Measurements from ENCODE around the gene CDK14. TPM values are rescaled to one million over a fixed set of nuclear protein-coding genes. Genes with fewer than 3 reads are reported as not detected.
A peak's percentile ranks its signal among the peaks of the same experiment; 100 is the strongest.

CDK14 gene
- total RNA-seq, 1 donor from 2014 or later = 77.9 TPM

DNA sequence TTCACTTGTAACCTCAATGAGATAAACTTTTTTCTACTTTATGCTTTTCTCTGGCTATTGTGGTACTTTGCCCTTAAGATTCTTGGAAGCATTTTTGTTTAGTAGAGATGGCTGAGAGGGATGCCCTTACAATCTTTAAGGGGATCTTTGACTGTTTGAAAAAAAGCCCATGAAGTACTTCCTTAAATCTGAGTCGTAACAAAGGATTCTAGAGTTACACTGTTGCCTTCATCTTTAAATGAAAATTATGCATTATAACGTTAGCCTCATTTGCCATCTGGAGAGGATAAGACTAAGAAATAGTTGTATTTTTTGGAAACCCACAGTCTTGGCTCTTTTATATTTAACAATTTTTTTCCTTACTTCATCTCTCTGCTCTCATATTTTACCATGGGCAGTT lies 630.3 kb downstream of the CDK14 start:
- FAIRE-seq = no peak
- DNase-seq (ENCODE audit: low spot score in 2 of 2) = no peak

DNA sequence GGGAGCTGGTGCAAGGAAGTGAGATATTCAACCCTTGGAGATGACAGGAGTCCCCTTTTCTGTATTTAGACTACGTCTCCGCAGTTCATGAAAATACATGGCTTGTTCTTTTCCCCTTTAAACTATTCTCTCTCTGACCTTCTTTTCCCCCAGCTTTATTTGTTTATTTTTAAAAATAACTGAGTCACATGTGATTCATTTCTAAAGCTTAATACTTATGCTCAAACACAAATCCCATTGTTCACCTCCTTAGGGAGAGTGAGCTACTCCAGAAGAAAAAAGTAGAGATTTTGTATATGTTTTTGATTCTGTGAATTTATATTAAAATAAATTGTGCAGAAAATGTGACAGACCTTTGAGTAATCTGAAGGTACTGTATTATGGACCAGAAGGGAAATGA lies 632.2 kb downstream of the CDK14 start:
- DNase-seq (ENCODE audit: low spot score in 2 of 2) (no peak), FAIRE-seq (no peak)

DNA sequence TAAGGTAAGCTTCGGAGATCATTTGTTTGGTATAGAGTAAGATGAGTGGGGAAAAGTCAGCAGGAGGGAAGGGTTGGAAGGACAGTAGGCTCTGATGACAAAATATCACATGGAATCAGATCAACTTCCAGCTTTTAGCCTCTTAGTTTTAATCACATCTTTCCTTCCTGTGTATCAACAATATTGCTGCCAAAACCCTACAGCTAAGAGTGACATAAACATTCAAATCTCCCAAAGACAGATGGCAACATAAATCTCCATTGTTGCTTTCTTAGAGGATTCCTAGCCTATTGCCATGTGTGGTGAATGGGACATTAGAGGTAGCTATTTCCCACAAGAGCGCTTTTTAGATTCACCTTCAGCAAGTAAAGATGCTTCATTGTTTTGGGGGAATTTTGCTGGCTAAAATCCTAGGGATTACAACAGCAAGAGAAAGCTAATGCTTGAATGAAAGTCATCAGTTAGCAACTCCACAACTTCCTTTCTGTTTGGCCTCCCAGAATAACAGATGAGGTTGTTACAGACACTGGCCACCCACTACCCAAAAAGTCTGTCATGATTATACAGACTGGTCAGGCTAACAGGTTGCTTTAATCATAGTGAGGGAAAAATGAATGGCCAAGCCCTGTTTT lies 632.9 kb downstream of the CDK14 start:
- FAIRE-seq = no peak

DNA sequence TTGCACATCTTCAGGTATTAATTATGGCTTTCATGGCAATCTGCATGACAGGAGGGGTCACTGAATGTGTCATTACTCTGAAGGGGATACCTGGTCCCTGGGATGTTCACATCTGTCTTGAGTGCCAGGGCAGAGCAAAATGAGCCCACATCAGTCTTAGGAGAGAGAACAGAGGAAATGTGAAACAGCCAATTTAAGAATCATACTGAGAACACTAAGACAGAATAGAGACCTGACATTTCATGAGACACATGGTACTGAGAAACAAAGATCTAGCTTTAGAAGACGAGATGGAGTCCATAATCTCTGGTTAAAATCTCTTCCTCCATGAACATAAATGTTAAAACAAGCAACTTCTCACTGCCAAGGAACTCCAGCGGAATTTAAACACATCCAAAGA lies 634.0 kb downstream of the CDK14 start:
- DNase-seq (ENCODE audit: low spot score in 2 of 2) = no peak
- FAIRE-seq = no peak

More for the DNA sequence above, 632.9 kb downstream of the CDK14 start:
- no peak for DNase-seq (ENCODE audit: low spot score in 2 of 2)

GRCh38 chr7:91230503-91230902 lies 634.4 kb downstream of the CDK14 start:
- DNase-seq (ENCODE audit: low spot score in 2 of 2) = no peak
- no peak for FAIRE-seq

GRCh38 chr7:91233212-91233611 lies 637.1 kb downstream of the CDK14 start:
- no peak for FAIRE-seq
- DNase-seq (ENCODE audit: low spot score in 2 of 2) = peak in 1 of 2 donors; percentile 16

DNA sequence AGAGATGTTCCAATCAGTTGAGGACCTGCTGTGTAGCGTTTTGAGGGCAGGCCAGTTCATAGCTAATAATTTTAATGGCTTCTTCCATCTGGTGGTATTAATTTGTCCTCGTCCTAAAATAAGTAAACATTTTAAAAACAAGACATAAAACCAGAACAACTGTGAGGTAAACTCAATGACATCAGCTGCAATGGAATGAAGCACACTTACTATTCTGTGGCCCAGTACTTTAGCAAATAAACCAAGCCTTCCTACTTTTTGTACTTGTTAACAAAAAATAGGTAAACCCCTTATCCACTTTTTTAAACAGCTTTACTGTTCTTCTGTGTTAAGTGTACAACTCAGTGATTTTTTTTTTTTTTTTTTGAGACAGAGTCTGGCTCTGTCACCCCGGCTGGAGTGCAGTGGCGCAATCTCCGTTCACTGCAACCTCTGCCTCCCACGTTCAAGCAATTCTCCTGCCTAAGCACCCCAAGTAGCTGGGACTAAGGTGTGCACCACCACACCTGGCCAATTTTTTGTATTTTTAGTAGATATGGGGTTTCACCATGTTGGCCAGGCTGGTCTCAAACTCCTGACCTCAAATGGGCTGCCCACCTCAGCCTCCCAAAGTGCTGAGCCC lies 639.2 kb downstream of the CDK14 start:
- no peak for FAIRE-seq
- no peak for DNase-seq (ENCODE audit: low spot score in 2 of 2)

GRCh38 chr7:91239171-91239604 lies 643.1 kb downstream of the CDK14 start:
- FAIRE-seq = no peak

GRCh38 chr7:91239772-91240171 lies 643.7 kb downstream of the CDK14 start:
- DNase-seq (ENCODE audit: low spot score in 2 of 2) (no peak), FAIRE-seq (no peak)

More at GRCh38 chr7:91239171-91239604, 643.1 kb downstream of the CDK14 start:
- no peak for DNase-seq (ENCODE audit: low spot score in 2 of 2)

DNA sequence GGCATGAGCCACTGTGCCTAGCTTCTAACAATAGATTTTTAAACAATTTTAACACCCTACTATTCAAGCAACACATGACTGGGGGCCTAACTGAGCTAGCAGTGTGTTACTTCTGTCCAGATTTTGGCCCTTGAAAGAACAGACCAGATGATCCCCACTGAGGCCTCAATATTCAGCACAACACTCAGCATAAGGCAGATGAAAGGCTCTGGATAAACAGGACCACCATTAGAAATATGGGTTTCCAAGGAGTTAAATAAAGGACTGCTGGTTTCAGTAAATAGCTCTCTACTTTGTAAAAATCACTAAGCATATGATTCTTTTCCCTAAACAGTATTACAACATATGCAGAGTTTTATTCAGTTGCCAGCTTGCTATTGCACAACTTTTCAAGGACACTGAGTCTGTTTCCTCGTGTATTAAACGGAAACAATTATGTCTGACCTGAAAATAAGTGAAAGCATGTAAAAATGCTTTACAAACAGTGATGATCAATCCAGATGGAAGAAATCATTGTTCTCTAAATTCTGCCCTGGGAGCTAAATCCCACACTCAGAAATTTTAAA lies 644.3 kb downstream of the CDK14 start:
- no peak for DNase-seq (ENCODE audit: low spot score in 2 of 2)
- no peak for FAIRE-seq

GRCh38 chr7:91242097-91242844 lies 646.1 kb downstream of the CDK14 start:
- DNase-seq (ENCODE audit: low spot score in 2 of 2) = no peak
- FAIRE-seq = no peak

DNA sequence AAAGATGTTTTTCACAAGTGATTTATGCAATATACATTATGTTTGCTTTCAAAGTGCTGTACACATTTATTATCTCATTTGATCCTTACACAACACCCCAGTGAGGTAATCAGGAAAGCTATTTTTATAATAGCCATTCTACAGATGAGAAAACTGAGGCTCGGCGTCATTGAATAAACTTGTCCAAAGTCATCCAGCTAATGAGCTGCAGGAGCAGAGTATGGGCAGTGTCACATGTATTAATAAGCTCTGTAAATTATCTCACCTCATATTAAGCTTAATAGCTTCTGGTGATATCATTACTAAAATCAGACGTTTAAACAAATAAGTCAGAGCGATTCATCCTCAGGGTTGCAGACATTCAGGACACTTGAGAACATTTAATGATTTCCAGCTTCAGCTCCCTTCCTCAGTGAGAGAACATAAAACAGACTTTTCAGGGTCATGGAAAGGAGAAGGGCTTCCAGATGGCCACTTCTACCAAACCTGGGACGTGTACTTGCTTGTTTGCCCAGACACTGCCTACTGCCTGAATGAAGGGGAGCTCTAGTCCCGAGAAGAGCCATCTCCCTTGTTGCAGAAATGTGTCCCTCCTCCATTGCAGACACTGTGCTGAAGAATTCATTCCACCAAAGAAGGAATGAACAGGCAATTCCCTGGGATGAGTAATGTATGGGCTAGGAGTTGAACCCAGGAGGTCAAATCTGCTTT lies 647.6 kb downstream of the CDK14 start:
- FAIRE-seq (no peak), DNase-seq (ENCODE audit: low spot score in 2 of 2) (no peak)

DNA sequence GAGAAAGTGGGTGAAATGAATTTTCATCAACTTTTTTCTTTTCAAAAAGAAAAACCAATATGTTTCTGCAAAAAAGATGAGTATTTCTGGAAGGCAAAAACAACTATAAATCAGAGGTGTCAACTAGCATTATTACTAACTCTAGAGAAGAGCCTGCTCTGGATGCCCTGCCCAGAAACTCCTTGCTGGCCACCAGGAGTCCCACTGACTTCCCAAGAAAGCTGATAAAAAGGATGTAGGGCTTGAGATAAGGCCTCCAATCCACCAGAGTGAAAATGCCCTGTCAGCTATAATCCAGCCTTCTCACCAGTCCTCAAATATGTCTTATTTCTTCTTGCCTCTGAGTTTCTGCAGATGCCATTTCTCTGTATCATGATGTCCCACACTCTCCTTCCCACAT lies 651.4 kb downstream of the CDK14 start:
- FAIRE-seq = no peak
- no peak for DNase-seq (ENCODE audit: low spot score in 2 of 2)

GRCh38 chr7:91248996-91249395 lies 652.9 kb downstream of the CDK14 start:
- DNase-seq (ENCODE audit: low spot score in 2 of 2) (no peak), FAIRE-seq (no peak)

DNA sequence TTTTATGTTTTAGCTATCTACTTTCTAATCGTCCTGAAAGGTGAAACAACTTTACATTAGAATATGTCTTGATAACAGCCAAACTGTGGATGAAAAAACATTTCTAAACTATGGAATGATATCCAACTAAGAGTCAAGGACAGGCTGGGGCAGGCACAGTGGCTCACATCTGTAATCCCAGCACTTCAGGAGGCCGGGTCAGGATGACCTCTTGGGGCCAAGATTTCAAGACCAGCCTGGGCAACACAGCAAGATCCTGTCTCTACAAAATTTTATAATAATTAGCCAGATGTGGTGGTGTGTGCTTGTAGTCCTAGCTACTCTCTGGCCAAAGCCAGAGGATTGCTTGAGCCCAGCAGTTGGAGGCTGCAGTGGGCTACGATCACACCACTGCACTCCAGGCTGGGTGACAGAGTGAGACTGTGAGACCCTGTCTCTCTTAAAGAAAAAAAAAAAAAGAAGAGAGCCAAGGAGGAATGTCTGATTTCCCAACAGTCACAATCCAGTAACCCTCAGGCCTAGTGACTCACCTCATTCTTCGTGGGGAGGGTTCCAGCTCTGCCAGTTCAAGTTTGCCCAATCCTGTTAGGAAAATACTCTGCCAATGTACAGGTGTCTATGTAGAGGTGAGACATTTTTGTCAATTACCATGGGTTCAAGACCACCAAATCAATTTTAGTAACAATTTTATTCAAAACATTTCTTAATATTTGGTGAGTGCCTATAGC lies 653.5 kb downstream of the CDK14 start:
- FAIRE-seq = no peak

GRCh38 chr7:91250706-91251105 lies 654.6 kb downstream of the CDK14 start:
- no peak for DNase-seq (ENCODE audit: low spot score in 2 of 2)
- no peak for FAIRE-seq

More for the DNA sequence above, 653.5 kb downstream of the CDK14 start:
- no peak for DNase-seq (ENCODE audit: low spot score in 2 of 2)

DNA sequence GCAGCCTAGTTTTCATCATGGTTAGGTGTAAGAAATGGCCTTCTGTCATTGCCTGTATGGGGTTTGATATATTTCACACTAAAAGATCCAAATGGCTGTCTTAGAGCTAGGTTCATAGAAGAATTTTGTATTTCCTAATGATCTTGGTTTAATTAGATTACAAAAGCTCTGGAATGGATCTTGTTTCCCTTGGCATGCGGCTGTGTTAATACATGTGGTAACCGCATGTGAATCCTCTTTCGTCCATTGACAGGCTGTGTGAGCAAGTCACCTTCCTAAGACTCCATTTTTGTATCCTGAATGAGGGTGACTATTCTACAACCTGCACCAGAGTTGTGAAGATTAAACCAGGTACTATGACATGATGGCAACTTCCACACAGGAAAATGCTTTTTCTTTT lies 655.8 kb downstream of the CDK14 start:
- no peak for FAIRE-seq
- DNase-seq (ENCODE audit: low spot score in 2 of 2) = no peak
